ENCODE results near the gene DCLK2.

Gene DCLK2

DNA sequence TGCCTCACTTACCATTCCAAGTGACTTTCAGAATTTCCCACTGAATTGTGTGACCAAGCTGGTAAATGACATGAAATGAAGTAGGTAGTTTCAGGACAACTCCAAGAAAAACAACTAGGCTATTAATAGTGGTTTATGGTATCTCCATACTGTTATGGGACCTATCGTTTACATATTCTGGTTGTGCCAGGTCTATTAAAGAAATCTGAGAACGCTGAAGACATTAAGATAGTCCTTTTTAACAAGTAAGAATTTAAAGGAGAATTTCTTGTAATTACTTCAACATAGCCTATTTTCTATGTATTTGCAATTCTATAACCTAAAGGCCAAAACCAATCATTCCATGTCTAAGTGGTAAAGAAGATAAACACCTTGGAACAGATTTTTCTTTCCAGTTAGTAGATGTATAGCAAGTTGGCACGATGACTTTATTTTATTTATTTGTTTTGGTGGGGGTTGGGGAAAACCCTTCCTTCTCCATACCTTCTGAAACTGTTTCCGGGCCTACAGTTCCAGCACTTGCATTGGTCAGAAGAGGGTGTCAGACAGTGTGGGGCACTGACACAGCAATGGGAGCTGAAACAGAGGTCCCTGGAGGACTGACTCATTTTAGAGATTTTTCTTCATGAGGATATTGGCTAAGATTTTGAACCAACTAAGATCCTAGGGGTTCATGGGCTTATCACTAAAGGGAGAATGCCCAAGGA, 7.6 kb upstream of the DCLK2 start:
- DNase-seq, result no peak

DNA sequence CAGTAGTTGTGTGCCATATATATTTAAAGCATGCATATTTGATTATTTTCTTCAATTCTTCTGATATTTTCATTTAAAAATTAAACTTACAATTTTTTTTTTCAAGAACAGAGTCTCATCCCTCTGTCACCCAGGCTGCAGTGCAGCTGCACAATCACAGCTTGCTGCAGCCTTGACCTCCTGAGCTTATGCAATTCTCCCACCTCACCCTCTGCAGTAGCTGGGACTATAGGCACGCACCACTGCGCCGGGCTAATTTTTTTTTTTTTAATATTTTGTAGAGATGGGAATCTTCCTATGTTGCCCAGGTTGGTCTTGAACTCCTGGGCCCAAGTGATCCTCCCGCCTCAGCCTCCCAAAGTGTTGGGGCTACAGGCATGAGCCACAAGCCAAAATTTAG, 5.8 kb upstream of the DCLK2 start:
- DNase-seq, result no peak

DNA sequence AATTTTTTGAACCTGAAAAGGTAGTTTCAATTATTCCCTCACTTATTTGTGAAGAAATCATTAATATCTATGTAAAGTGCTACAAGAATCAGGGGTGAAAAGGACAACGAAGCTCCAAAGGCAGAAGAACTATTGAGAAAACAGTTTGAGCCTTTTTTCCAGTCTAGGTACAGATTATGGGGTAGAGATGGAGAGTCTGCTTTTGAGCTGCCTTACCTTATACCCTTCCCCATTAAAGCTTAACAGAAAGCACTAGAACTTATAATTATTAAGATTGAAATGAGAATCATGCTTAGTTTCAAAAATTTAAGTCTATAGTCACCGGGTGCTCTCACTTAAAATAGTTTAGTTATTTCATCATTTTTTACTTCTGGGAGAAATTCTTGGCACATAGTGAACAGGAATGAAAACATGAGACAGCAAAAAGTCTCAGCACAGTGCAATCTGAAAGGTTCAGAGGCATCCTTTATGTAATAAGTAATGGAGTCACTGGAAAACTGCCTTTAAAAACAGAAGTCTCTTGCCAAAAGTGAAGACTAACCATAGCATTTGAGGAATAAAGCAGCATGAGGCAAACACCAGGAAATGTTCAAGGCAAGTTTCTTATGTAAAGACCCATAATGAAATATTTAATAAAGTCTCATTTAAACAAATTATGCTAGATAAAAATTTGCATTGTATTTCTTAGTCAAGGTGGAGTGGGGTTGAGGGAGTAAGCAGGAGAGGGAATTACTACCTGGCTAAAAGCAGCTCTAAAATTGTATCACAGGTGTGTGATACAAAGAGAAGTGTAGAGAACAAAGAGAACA, 5.1 kb upstream of the DCLK2 start:
- no peak for DNase-seq

DNA sequence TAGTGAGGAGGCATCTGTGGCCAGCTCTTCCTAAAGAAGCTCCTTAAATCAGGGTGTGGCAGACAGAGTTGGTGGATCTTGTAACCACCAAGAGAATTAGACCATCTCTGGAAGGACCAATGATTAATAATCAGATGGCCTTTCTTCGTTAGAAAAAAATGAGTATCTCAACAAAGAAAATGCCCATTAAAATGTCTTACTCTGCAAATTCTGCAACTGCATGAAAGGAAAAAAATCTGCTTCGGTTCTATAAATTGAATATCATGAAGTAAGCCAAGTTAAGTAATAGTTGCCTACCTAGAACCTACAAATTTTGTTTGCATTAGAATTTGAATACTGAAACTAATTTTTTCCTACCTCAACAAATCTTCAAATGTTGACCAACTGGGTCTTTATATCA, 4.2 kb upstream of the DCLK2 start:
- DNase-seq, result no peak

DNA sequence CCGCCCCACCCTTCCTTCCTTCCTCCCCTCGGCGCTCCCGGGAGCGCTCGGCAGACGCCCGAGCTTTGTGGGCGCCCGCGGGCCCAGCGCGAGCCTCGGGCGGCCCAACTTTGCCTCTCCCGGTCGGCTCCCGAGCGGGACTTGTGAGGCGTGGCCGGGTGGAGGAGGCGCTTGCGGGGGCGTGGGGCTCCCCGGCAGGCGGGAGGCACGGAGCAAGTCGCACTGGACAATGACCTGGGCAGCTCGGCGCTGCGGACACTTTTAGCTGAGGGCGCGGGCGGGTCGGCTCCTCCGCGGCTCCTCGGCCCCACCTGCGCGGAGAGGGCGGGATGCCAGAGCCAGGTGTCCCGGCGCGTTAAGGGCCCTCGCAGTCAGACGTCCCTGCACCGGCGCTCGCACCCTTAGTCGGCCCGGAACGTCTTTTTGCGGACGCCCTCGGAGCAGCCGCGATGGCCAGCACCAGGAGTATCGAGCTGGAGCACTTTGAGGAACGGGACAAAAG, 385 bp downstream of the DCLK2 start:
- no peak for DNase-seq

DNA sequence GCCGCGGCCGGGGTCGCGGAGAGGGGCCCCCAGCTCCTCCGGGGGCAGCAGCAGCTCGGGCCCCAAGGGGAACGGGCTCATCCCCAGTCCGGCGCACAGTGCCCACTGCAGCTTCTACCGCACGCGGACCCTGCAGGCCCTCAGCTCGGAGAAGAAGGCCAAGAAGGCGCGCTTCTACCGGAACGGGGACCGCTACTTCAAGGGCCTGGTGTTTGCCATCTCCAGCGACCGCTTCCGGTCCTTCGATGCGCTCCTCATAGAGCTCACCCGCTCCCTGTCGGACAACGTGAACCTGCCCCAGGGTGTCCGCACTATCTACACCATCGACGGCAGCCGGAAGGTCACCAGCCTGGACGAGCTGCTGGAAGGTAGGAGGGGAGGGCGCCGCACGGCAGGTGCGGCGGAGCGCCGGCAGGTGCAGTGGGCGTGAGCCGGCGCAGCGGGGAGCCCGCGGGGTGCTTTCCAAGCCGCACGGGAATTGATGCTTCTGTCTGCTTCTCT, 886 bp downstream of the DCLK2 start:
- DNase-seq, result no peak

DNA sequence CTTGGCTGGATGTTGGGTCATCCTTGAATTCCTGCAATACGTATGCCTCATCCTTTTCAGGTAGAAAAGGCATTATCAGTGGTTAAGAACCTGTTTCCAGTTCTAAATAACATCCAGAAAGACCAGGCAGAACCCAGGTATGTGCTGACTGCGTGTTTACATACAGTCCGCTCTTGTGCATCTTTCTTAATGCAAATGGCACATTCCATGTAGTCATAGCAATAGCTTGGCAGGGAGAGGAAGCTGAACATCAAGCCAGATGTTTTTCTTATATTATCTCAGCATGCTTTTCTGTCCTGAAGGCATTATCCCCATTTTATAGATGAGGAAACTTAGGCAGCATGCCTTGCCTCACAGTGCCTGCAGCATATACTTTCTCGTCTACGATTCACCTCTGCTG, 2.1 kb downstream of the DCLK2 start:
- no peak for DNase-seq

DNA sequence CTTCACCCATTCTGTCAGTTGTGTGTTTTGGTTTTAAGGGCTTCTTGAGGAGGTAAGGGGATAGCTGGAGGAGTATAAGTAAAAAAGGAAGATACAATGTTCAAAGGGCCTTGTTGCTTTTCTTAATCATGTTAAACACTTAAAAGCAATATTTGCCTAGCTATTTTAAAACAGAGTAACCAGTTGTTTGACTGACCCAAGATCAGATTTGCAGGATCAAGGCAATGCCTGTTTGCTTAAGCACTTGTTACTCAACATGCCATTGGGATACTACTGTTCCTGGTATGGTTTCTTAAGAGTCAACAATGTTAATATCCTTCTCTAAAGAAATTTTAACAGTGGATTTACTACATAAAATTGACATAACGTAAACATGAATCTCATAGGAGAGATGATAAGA, 2.6 kb downstream of the DCLK2 start:
- no peak for DNase-seq

DNA sequence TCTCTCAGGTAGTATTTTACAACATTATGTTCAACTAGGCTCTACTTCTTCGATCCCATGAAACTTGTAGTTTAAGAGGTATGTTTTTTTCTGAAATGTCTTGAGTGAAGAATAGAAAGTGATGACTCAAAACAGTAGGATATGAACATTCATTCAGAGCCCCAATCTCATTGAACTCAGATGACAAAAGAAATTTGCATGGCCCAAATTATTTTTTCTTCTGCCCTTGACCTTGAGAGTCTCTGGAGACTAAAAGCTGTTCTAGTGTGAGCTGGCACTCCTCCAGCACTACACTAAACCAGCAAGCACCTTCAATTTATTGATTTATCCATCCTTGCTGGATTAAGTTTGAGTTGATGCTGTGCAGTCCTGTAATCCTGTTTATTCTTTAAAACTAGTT, 4.0 kb downstream of the DCLK2 start:
- no peak for DNase-seq

DNA sequence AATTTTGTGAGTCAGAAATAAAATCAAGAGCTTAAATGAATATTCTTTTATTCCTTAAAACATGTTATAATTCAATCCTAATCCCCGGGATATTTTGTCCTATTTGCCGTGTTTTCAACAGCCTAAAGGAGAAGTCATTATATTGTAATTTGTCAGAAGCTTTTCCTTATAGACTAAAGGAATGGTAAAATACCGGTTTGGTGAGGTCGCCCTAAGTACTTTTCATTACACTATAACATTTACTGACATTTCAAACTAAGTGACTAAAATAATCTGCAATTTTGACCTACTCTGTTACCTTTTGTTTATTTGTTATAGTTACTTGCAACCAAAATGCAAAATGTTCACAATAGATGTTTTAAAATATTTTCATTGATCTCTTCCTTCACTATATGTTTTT, 8.8 kb downstream of the DCLK2 start:
- no peak for DNase-seq

DNA sequence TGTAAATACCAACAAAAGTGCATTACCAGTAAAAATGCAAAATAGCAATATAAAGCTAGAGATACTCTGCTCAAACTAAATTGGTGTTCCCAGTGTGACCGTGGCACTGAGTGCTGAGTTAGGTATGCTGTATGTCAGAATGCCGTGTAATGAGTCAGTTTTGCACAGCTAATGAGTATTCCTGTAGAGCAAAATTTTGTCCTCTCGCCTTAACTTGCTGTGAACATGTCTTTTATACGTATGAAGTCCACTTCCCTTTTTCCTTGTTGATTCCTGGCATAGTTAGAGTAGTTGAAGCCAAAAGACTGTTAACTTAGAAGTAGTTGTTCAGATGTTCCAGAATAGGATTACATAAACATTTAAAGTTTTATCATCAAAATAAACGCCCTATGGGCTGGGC, 11.5 kb downstream of the DCLK2 start:
- DNase-seq, result no peak

DNA sequence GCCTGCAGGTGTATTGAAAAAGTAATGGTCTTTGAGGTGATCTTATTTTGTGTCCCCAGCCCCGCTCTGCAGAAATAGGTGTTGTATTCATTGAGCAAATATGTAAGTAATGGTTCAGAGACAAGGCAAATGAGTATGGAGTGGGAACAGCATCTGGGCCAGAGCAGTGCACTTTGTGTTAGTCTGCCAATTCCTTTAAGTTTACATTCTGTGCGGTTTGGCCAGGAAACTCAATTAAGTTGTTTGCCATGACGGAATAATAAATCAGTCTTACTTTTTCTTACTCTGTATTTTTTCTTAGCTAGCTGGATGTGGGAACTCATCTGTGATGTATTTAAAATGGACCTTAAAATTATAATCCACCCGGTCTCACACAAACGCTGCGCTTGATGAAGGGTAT, 12.6 kb downstream of the DCLK2 start:
- no peak for DNase-seq

DNA sequence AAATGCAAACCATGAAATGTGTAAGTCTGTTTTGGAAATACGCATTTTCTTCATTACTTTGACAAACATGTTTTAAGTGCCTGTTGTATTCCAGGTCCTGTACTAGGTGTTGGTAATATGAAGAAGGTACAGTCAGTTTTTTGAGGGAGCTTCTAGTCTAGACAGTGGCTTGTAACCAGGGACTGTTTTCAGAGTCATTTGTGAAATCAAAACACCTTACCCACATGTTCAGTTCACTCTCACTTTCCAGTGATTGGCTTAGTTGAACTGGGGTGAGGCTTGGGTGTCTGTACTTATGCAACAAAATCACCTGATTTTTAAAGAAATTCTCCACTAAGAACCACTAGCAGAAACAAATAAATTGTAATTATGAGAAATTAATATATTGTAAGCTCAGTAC, 16.4 kb downstream of the DCLK2 start:
- DNase-seq, result no peak

DNA sequence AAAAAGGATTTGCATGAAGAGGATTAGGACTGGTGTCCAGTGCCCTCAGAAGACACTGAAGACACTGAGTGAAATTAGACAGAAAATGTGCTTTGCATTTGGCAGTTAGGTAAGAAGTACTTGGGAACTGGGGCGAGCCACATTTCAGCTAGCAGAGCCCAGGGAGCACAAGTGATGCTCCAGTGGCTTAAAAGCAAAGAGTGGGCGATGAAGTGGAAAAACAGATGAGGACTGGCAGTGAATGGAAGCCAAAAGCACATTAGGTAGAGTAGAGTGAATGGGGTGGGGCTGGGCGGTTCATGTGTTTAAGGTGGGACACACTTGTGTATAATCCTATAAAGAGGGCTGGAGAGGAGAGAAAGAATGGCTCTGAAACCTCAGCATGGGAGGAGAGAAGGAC, 18.4 kb downstream of the DCLK2 start:
- DNase-seq, result no peak

DNA sequence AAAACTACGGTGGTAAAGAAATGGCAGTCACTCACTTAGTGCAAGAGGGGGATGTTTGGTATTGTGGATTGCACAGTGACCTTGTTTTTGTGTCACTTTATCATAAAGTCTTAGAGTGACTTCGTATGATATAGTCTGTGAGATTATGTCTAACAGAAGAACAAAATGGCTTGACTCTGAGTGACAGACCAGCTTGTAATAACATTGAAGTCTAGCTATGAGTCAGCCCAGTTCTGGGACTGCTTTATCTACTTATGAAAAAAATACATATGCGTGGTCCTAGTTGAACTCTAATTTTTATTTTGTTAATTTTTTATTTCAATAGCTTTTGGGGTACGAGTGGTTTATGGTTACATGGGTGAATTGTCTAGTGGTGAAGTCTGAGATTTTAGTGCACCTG, 20.0 kb downstream of the DCLK2 start:
- DNase-seq, result no peak

DNA sequence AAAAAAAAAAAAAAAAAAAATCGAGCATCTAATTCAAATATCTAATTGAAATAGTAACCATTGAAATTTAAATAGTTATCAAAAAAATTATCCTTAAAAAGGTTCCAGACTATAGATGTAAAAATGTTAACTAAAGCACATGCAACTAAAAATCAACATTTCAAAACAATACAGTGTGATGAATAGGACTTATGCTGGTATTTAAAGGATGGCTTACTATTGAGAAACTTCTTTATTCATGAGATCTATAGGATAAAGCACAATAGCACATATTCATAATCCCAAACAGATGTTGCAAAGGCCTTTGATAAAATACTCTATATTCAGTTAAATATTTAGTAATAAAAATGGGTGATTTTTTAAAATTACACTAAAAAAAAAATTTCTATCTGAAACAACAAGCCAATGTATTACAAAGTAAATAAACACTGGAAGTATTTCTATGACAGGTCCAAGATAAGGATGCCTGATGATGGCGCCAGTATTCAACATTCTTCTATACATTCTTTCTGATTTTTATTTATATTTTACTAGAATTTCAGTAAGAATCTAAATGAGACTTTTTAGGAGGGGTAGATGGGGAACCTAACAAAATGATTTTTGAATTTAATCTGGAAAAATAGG, 26.3 kb downstream of the DCLK2 start:
- DNase-seq, result no peak

DNA sequence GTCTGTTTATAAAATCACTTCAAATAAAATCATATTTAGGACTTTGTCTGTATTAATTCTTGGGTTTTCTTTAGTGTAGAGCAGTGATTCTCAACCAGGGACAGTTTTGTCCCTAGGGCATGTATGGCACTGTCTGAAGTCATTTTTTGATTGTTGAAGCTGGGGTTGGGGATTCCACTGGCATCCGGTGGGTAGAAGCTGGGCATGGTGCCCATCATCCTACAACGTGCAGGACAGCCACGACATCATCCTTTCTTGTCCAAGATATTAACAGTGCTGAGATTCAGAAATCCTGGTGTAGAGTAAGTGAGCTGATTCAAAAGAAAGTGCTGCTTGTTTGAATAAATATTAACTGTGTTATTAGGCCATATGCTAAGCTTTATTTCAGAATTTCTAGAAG, 28.6 kb downstream of the DCLK2 start:
- DNase-seq, result no peak

DNA sequence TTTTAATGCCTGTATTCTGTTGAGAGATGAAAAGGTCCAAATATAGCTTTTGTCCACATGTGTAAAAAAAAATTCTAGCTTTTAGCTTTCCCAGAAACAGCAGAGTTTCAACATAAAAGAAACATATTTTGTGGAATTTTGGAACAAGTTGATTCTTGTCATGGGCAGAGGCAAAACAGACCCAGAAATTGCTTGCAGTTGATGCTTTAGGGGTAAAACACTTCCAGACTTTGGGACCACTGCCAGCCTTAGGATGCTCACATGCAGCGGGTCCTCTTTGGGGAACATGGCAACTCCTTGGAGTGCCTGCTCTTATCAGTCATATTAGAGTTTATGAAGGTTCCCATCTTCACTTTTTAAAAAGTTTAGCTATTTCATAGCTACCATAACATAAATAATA, 30.4 kb downstream of the DCLK2 start:
- DNase-seq, result no peak

DNA sequence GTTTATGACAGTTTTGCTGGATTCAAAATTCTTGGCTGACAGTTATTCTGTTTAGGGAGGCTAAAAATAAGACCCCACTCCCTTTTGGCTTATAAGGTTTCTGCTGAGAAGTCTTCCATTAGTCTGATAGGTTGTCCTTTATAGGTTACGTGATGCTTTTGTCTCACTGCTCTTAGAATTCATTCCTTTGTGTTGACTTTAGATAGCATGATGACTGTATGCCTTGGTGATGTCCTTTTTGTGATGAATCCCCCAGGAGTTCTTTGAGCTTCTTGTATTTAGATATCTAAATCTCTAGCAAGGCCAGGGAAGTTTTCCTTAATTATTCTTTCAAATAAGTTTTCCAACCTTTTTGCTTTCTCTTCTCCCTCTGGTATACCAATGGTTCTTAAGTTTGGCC, 36.4 kb downstream of the DCLK2 start:
- no peak for DNase-seq

DNA sequence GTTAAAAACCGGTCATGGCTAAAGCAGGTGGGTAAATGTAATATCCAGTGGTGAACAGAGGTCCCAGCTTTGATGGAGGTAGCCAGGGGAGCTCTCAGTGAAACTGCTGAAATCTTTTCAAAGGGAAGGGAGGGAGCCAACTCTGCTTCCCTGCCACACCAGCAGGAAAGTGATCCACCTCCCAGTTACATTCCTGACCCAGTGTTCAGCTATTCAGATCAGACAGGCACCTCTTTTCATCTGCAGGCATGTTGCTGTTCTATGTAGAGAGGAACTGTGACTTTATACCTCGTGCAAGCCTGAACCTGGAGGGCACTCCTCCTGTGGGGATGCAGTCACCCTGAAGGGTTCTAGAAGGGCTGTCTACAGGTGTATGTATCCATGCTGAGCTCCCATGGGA, 37.6 kb downstream of the DCLK2 start:
- no peak for DNase-seq

DNA sequence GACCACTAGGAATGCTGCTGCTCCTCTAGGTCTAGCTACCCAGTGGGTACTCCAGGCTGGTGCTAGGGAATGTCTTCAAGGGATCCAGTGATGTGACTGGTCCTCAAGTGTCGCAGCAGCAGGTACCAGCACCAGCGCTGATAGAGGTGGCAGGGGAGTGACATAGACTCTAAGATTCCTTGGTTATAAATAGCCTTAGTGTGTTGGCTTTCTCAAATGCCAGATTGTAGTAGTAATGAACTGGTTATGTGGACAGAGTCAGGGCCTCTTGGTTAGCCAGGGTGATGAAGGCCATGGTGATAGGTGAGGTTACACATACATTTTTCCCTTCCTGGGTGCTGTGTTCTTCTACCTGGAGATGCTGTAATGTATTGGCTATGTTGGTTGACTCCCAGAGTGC, 38.3 kb downstream of the DCLK2 start:
- no peak for DNase-seq

DNA sequence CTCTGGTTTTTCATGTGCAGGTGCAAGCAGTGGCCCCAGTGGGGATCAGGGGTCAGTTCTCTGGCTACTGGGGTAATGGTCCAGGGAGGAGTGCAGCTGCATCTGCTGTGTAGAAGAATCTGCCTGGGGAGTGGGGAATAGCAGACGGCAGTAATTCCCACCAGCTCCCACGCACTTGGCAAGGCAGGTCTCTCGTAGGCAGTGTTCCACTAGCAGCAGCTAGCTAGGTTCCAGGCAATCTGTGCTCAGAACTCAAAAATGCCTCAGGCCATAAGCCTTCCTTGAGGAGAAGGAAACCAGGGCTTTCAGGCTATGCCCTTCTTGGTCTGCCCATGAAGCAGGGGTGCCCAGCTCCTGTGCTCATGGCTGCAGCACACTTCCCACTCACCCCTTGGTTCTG, 38.8 kb downstream of the DCLK2 start:
- DNase-seq, result no peak

DNA sequence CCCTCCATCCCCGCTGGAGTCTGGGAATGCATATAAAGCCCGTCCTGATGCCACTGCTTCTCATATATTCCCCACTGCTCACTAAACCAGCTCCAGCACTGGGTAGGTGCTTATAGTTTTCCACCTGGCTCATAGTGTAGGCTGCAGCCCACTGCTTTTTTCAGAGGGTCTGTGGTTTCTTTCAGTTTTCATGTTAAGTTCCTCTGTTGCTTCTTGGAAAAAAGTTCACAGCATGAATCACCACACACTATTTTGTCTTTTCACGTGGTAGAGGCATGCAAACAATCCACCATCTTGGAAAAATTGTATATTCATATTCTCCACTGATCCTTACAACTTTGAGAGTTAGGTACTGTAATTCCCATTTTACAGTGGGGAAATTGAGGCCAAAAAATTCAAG, 39.4 kb downstream of the DCLK2 start:
- DNase-seq, result peak; percentile 7

DNA sequence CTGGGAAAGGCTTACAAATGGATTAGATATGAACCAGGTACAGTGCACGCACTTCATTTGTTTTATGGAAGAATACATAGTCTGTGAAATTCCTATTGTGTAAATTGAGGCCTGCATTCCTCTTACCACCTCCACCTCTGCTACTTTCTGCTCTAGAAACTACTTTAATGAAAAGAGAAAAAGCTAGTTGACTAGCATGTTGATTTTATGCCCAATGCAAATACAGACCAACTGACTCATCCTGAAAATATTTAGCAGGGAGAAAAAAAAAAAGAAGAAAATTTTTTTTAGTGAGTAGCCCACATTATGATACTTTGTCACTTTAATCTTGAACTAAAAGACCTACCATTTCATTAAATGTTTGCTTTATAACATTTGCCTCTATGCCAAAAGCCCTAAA, 41.2 kb downstream of the DCLK2 start:
- no peak for DNase-seq
